Measurements from ENCODE around the gene ERC1. TPM values are rescaled to one million over a fixed set of nuclear protein-coding genes. Genes with fewer than 3 reads are reported as not detected.
"Not testable (repeated sequence)": the region's sequence is repeated elsewhere in the genome, so short reads cannot be mapped to it uniquely, and the experiment has no call there.

ERC1 gene
- total RNA-seq, 2 experiments from 2014 or later, result 40.1 to 49.6 TPM

- ATAC-seq (ENCODE audit: poor library complexity), result no peak
- Histone ChIP-seq H3K27me3 (ENCODE audit: control insufficient read depth in 1 of 2, insufficient read depth in 2 of 2, low read length in 2 of 2) (no peaks in the 10 kb centered on the region), H3K27ac (ENCODE audit: low read depth in 1 of 2, low read length in 2 of 2) (no peak overlapping the region), H3K36me3 (ENCODE audit: insufficient read depth, low read length) (no peaks in the 10 kb centered on the region), H3K4me3 (ENCODE audit: low read length) (no peak overlapping the region), H3K4me1 (ENCODE audit: insufficient read depth, low read length) (no peaks in the 10 kb centered on the region), H3K9me3 (ENCODE audit: control insufficient read depth in 1 of 2, insufficient read depth in 1 of 2, low read length in 2 of 2) (no peaks in the 10 kb centered on the region)
- intact Hi-C loops (cut with DNase I, micrococcal nuclease), result no loop called here
- DNase-seq, result no peak
- Mint-ChIP-seq H3K27me3 (no peaks in the 10 kb centered on the region), H3K27ac (no peak overlapping the region), H3K9me3 (no peaks in the 10 kb centered on the region), H3K36me3 (ENCODE audit: low read depth) (peaks cover 44% of the 10 kb centered on the region), H3K4me3 (no peak overlapping the region), H3K4me1 (ENCODE audit: low read depth) (no peaks in the 10 kb centered on the region)
- CTCF ChIA-PET, result no interaction called here
- POLR2A ChIA-PET, result interaction anchor here (0.7 kb wide), 1 partner anchor 181 kb away, joined by 4 read pairs; no protein-coding TSS in a partner anchor
- no peak for TF ChIP-seq CTCF (IDR thresholded peaks at IDR 0.05)
Observed at GRCh38 chr12:1250641-1251040, 259.6 kb downstream of the ERC1 start.

GRCh38 chr12:1252758-1253157, 261.7 kb downstream of the ERC1 start:
- no peak overlapping the region for H3K4me3 ChIP-seq (ENCODE audit: low read length)
- H3K27ac Mint-ChIP-seq, result no peak overlapping the region
- CTCF ChIA-PET, result no interaction called here

GRCh38 chr12:1255125-1255524, 264.1 kb downstream of the ERC1 start:
- H3K4me3 ChIP-seq (ENCODE audit: low read length); intact Hi-C loops (cut with DNase I, micrococcal nuclease); H3K4me3 Mint-ChIP-seq; ATAC-seq (ENCODE audit: poor library complexity); POLR2A ChIA-PET; H3K27ac Mint-ChIP-seq; CTCF ChIA-PET; H3K9me3 Mint-ChIP-seq; H3K27ac ChIP-seq (ENCODE audit: low read depth in 1 of 2, low read length in 2 of 2); H3K27me3 Mint-ChIP-seq; H3K4me1 Mint-ChIP-seq (ENCODE audit: low read depth); H3K36me3 ChIP-seq (ENCODE audit: insufficient read depth, low read length); H3K4me1 ChIP-seq (ENCODE audit: insufficient read depth, low read length); H3K27me3 ChIP-seq (ENCODE audit: control insufficient read depth in 1 of 2, insufficient read depth in 2 of 2, low read length in 2 of 2); H3K9me3 ChIP-seq (ENCODE audit: control insufficient read depth in 1 of 2, insufficient read depth in 1 of 2, low read length in 2 of 2); DNase-seq: not testable (repeated sequence)
- H3K36me3 Mint-ChIP-seq (ENCODE audit: low read depth), result peaks cover 52% of the 10 kb centered on the region

More at GRCh38 chr12:1252758-1253157, 261.7 kb downstream of the ERC1 start:
- Histone ChIP-seq H3K36me3 (ENCODE audit: insufficient read depth, low read length) (no peaks in the 10 kb centered on the region), H3K27ac (ENCODE audit: low read depth in 1 of 2, low read length in 2 of 2) (no peak overlapping the region), H3K9me3 (ENCODE audit: control insufficient read depth in 1 of 2, insufficient read depth in 1 of 2, low read length in 2 of 2) (no peaks in the 10 kb centered on the region), H3K27me3 (ENCODE audit: control insufficient read depth in 1 of 2, insufficient read depth in 2 of 2, low read length in 2 of 2) (no peaks in the 10 kb centered on the region), H3K4me1 (ENCODE audit: insufficient read depth, low read length) (no peaks in the 10 kb centered on the region)
- Mint-ChIP-seq H3K27me3 (no peaks in the 10 kb centered on the region), H3K9me3 (no peaks in the 10 kb centered on the region), H3K4me1 (ENCODE audit: low read depth) (no peaks in the 10 kb centered on the region), H3K36me3 (ENCODE audit: low read depth) (peaks cover 45% of the 10 kb centered on the region), H3K4me3 (no peak overlapping the region)
- POLR2A ChIA-PET, result no interaction called here
- ATAC-seq (ENCODE audit: poor library complexity) (no peak), DNase-seq (no peak)
- TF ChIP-seq CTCF (IDR thresholded peaks at IDR 0.05), result no peak
- intact Hi-C loops (cut with DNase I, micrococcal nuclease), result no loop called here

- H3K4me3 Mint-ChIP-seq; intact Hi-C loops (cut with DNase I, micrococcal nuclease); H3K36me3 ChIP-seq (ENCODE audit: insufficient read depth, low read length); H3K27ac Mint-ChIP-seq; H3K27ac ChIP-seq (ENCODE audit: low read depth in 1 of 2, low read length in 2 of 2); H3K27me3 Mint-ChIP-seq; POLR2A ChIA-PET; ATAC-seq (ENCODE audit: poor library complexity); H3K4me1 ChIP-seq (ENCODE audit: insufficient read depth, low read length); H3K9me3 ChIP-seq (ENCODE audit: control insufficient read depth in 1 of 2, insufficient read depth in 1 of 2, low read length in 2 of 2); DNase-seq; H3K27me3 ChIP-seq (ENCODE audit: control insufficient read depth in 1 of 2, insufficient read depth in 2 of 2, low read length in 2 of 2); H3K9me3 Mint-ChIP-seq; H3K4me1 Mint-ChIP-seq (ENCODE audit: low read depth); H3K4me3 ChIP-seq (ENCODE audit: low read length): not testable (repeated sequence)
- CTCF ChIA-PET, result interaction anchor here (1.2 kb wide), 1 partner anchor 8 kb away, joined by 3 read pairs; no protein-coding TSS in a partner anchor
- H3K36me3 Mint-ChIP-seq (ENCODE audit: low read depth), result peaks cover 54% of the 10 kb centered on the region
Observed at GRCh38 chr12:1255854-1256253, 264.8 kb downstream of the ERC1 start.
